ENCODE results near the gene MCF2L.

DNA sequence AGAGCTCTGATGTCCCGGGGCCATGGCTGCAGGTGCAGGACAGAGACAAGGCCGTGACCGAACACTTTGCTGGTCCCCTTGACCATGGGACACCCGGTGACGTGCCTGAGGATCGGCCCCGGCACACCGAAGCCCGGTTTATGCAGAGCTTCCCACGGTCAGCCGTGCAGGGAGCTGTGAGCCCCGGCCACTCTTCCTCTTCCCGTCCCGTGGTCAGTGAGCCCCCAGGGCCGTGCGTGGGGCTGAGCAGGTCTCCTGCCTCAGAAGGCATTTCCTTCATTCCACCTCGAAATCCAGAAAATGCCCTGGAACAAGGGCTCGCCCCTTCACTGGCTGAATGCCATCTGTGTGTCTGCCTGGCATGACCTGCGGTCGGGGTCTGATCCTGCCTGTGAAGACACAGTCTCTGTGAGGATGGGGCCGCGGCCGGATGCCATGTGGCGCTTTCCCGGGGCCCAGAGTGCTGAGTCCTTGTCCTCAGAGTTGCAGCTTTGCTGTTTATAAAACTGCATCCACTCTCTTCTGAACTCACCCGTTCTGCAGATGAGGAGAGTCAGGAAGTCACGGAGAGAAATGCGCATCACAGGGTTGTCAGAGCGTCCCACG lies 16.9 kb downstream of the MCF2L start:
- TF ChIP-seq CTCF (IDR thresholded peaks at IDR 0.05) = no peak
- TF ChIP-seq POLR2AphosphoS5 (IDR thresholded peaks at IDR 0.05) = no peak

All from breast epithelium (tissue), 3 donors.